Endothelial cell of umbilical vein (primary cell): ENCODE measurements around the gene CNTROB. TPM values are rescaled to one million over a fixed set of nuclear protein-coding genes. Genes with fewer than 3 reads are reported as not detected.

Experiments used
- BruUV-seq: library from RNA; stranded (reverse); fragments of 400-500 nt; replicated peaks from 2 replicates; lab custom pipeline; 2021; lab: Mats Ljungman, UMichigan
- CTCF ChIA-PET: fragments of 300-600, 350-600 bp; sonication (Branson Sonifier 250); formaldehyde crosslinking; loops from one replicate; lab custom pipeline; 2021; ENCODE audit warnings: antibody characterized with exemption, inconsistent platforms; lab: Charles Lee
- POLR2A ChIA-PET: fragments of 300-600, 350-600 bp; sonication (Branson Sonifier 250); formaldehyde crosslinking; loops from one replicate; lab custom pipeline; 2021; ENCODE audit warnings: antibody characterized with exemption, inconsistent platforms; lab: Charles Lee
- DNase-seq: peaks from one replicate; pipeline ENCODE4 v3.0.0-alpha.2; 2011; ENCODE audit warnings: low read depth, low spot score
- FAIRE-seq: peaks from 2 replicates; lab custom pipeline; 2011; peaks lifted over from hg19 to GRCh38; lab: Jason Lieb, UNC
- H2AFZ ChIP-seq: 2 replicates; pipeline ENCODE4 v1.6.0; 2012; ENCODE audit warnings: low read depth, low read length, control low read depth, inconsistent platforms
- H3K27ac ChIP-seq: 2 replicates; pipeline ENCODE4 v1.5.1; 2011; ENCODE audit warnings: low read depth, mild to moderate bottlenecking, control low read depth, low read length, moderate library complexity; ENCODE audit not compliant: insufficient read depth
- H3K27me3 ChIP-seq, 2 experiments: 2 replicates each; pipeline versions ENCODE4 v1.6.0 to v1.6.1; 2011; ENCODE audit warnings: low read length in 2 of 2, mixed read lengths in 1 of 2; ENCODE audit not compliant: control insufficient read depth in 2 of 2, insufficient read depth in 2 of 2
- H3K36me3 ChIP-seq, 2 experiments: 2 replicates in 1 of 2; 3 replicates in 1 of 2; pipeline ENCODE4 v1.5.1; 2011; ENCODE audit warnings: low read length in 2 of 2, mild to moderate bottlenecking in 1 of 2, moderate library complexity in 1 of 2; ENCODE audit not compliant: control insufficient read depth in 2 of 2, insufficient read depth in 2 of 2; ENCODE audit errors: extremely low read depth in 1 of 2
- H3K4me1 ChIP-seq: 3 replicates; pipeline ENCODE4 v1.5.1; 2011; ENCODE audit warnings: mild to moderate bottlenecking, low read length; ENCODE audit not compliant: control insufficient read depth, insufficient read depth; ENCODE audit errors: extremely low read depth
- H3K4me2 ChIP-seq: 2 replicates; pipeline ENCODE4 v1.6.1; 2011; ENCODE audit warnings: low read length, control low read depth, mixed read lengths; ENCODE audit not compliant: insufficient read depth
- H3K4me3 ChIP-seq, 3 experiments: fragments of 200-600 bp in 1 of 3; sonication (generic), shearing (Covaris generic) in 1 of 3; replicated peaks in 1 of 3; 2 replicates each; pipeline ENCODE4 v1.5.1; 2011 to 2016; ENCODE audit warnings: control low read depth in 3 of 3, low read length in 3 of 3, mild to moderate bottlenecking in 2 of 3, inconsistent platforms in 1 of 3, low read depth in 1 of 3, moderate library complexity in 1 of 3; ENCODE audit not compliant: insufficient read depth in 1 of 3
- H3K79me2 ChIP-seq: 2 replicates; pipeline ENCODE4 v1.6.0; 2012; ENCODE audit warnings: low read length, inconsistent platforms; ENCODE audit not compliant: control insufficient read depth, insufficient read depth
- H3K9ac ChIP-seq: replicated peaks from 2 replicates; pipeline ENCODE3; 2011; ENCODE audit warnings: low read length, control low read depth; ENCODE audit not compliant: insufficient read depth; ENCODE audit errors: extremely low read depth
- H3K9me1 ChIP-seq: replicated peaks from 3 replicates; pipeline ENCODE4 v1.6.0; 2011; ENCODE audit warnings: mild to moderate bottlenecking, low read length; ENCODE audit not compliant: control insufficient read depth, insufficient read depth; ENCODE audit errors: extremely low read depth
- H3K9me3 ChIP-seq: replicated peaks from 2 replicates; pipeline ENCODE4 v1.5.1; 2012; ENCODE audit warnings: low read length, inconsistent platforms; ENCODE audit not compliant: control insufficient read depth, insufficient read depth
- H4K20me1 ChIP-seq: replicated peaks from 2 replicates; pipeline ENCODE3; 2011; ENCODE audit warnings: mild to moderate bottlenecking, low read length; ENCODE audit not compliant: control insufficient read depth, insufficient read depth; ENCODE audit errors: extremely low read depth
- CTCF ChIP-seq, 2 donors: IDR thresholded peaks; 1 replicate in 1 of 2; 2 replicates in 1 of 2; pipeline ENCODE4 v1.5.1; 2011; ENCODE audit warnings: low read length in 2 of 2, mild to moderate bottlenecking in 2 of 2, moderate library complexity in 2 of 2, control low read depth in 1 of 2, inconsistent platforms in 1 of 2, low read depth in 1 of 2; ENCODE audit not compliant: insufficient read depth in 1 of 2; ENCODE audit errors: extremely low read depth in 1 of 2
- EZH2 ChIP-seq: IDR thresholded peaks from 2 replicates; pipeline ENCODE4 v1.6.1; 2012; ENCODE audit warnings: borderline replicate concordance, low read depth, mild to moderate bottlenecking, moderate library complexity, low read length, inconsistent platforms; ENCODE audit not compliant: severe bottlenecking
- FOS ChIP-seq: IDR thresholded peaks from 2 replicates; pipeline ENCODE4 v1.6.1; 2011; ENCODE audit warnings: mild to moderate bottlenecking, low read length, moderate library complexity, borderline replicate concordance; ENCODE audit not compliant: insufficient read depth
- GATA2 ChIP-seq: IDR thresholded peaks from 2 replicates; pipeline ENCODE4 v1.7.0; 2011; ENCODE audit warnings: low read depth, mild to moderate bottlenecking, moderate library complexity, mixed read lengths, low read length; ENCODE audit not compliant: insufficient read length, insufficient read depth
- JUN ChIP-seq: IDR thresholded peaks from 2 replicates; pipeline ENCODE4 v1.6.1; 2011; ENCODE audit warnings: borderline replicate concordance, low read depth; ENCODE audit not compliant: insufficient read length, insufficient read depth
- MAX ChIP-seq: IDR thresholded peaks from 2 replicates; pipeline ENCODE4 v1.6.1; 2011; ENCODE audit not compliant: insufficient read depth, insufficient read length
- MYC ChIP-seq: IDR thresholded peaks from one replicate; pipeline ENCODE4 v1.6.1; 2011; ENCODE audit warnings: mild to moderate bottlenecking, low read depth, low read length
- POLR2A ChIP-seq: IDR thresholded peaks from 2 replicates; pipeline ENCODE4 v1.6.1; 2012; ENCODE audit warnings: low read depth, mild to moderate bottlenecking, control low read depth, low read length
- POLR2AphosphoS5 ChIP-seq: IDR thresholded peaks from 2 replicates; pipeline ENCODE4 v1.6.1; 2012; ENCODE audit warnings: low read depth, mild to moderate bottlenecking, control low read depth, low read length, moderate library complexity; ENCODE audit not compliant: insufficient read depth
- dilution Hi-C: fragments of 300-500 bp; cut with MboI; formaldehyde crosslinking; loops from one replicate; pipeline ENCODE4 v1.15.0; 2019; ENCODE audit warnings: low sequenced_read_pairs; ENCODE audit not compliant: extremely low pct_ligation_motif_present
- intact Hi-C: fragments of 100-400 bp; cut with micrococcal nuclease; formaldehyde crosslinking; loops from one replicate; pipeline ENCODE4 v1.10.0; 2022
- polyA plus RNA-seq, 4 experiments: library from polyadenylated mRNA; depleted of rRNA in 3 of 4; stranded (reverse) in 3 of 4; unstranded in 1 of 4; fragments of >200 nt; gene quantifications; 2 replicates each; pipeline versions ENCODE4 v1.2.1 to v1.2.3, GENCODE V29; 2011 to 2012; ENCODE audit warnings: missing spikeins in 1 of 4
- total RNA-seq: library from RNA; stranded (reverse); gene quantifications from 2 replicates; pipeline ENCODE4 v1.2.3, GENCODE V29; 2021

CNTROB gene
- total and polyA plus RNA-seq, 2 donors (not counting 3 experiments of a cell fraction or from before 2014, with no cell fraction given): 24.9 to 47.2 TPM

- Histone ChIP-seq H3K4me2 (no peak overlapping the region), H3K36me3 (no peaks in the 10 kb centered on the region), H2AFZ (no peak overlapping the region), H4K20me1 (no peaks in the 10 kb centered on the region), H3K4me3 (no peak overlapping the region), H3K9me3 (no peaks in the 10 kb centered on the region), H3K27me3 (peaks cover 2 to 5% of the 10 kb centered on the region in 2 experiments), H3K27ac (no peak overlapping the region), H3K4me1 (no peaks in the 10 kb centered on the region), H3K9me1 (no peaks in the 10 kb centered on the region), H3K9ac (no peak overlapping the region), H3K79me2 (no peaks in the 10 kb centered on the region)
- no TSS peak for BruUV-seq
- intact Hi-C loops: no loop called here
- ChIA-PET CTCF (interaction anchor here (0.6 to 0.9 kb wide), 2 partner anchors 11 to 99 kb away, joined by 3 read pairs; no protein-coding TSS in a partner anchor), POLR2A (no interaction called here)
- dilution Hi-C loops: no loop called here
- DNase-seq (no peak), FAIRE-seq (no peak)
- TF ChIP-seq JUN (no peak), MYC (no peak), MAX (no peak), POLR2AphosphoS5 (no peak), CTCF (IDR thresholded peaks at IDR 0.05; ENCODE audit: extremely low read depth in 1 of 2, insufficient read depth in 1 of 2, low read depth in 1 of 2, low read length in 2 of 2) (no peak)
Measured at GRCh38 chr17:7961421-7961820, 29.4 kb downstream of the CNTROB start.

- DNase-seq: no peak
- H3K79me2 ChIP-seq: no peaks in the 10 kb centered on the region
- no peak overlapping the region for H2AFZ ChIP-seq
- TF ChIP-seq MYC (no peak), POLR2AphosphoS5 (no peak), EZH2 (no peak), JUN (no peak), POLR2A (no peak), MAX (no peak), CTCF (IDR thresholded peaks at IDR 0.05; ENCODE audit: extremely low read depth in 1 of 2, insufficient read depth in 1 of 2, low read depth in 1 of 2, low read length in 2 of 2) (no peak), FOS (no peak), GATA2 (no peak)
- peaks cover 0 to 2% of the 10 kb centered on the region in 2 experiments for H3K27me3 ChIP-seq
- FAIRE-seq: no peak
- H3K27ac ChIP-seq: no peak overlapping the region
- no peak overlapping the region for H3K9ac ChIP-seq
- H3K9me3 ChIP-seq: no peaks in the 10 kb centered on the region
- CTCF ChIA-PET: interaction anchor here (0.9 to 2.6 kb wide), 4 partner anchors 10 to 90 kb away, joined by 3 to 7 read pairs (median 3); no protein-coding TSS in a partner anchor
- no peak overlapping the region for H3K4me3 ChIP-seq
- no peaks in the 10 kb centered on the region for H4K20me1 ChIP-seq
- dilution Hi-C loops: no loop called here
- H3K4me2 ChIP-seq: no peak overlapping the region
- intact Hi-C loops: no loop called here
- no peaks in the 10 kb centered on the region for H3K9me1 ChIP-seq
- BruUV-seq: no TSS peak
- POLR2A ChIA-PET: no interaction called here
- no peaks in the 10 kb centered on the region for H3K4me1 ChIP-seq
- no peaks in the 10 kb centered on the region for H3K36me3 ChIP-seq
Measured at GRCh38 chr17:7967751-7968150, 35.7 kb downstream of the CNTROB start.
